ENCODE measurements around the gene RAB25.
"Not testable (repeated sequence)": the region's sequence is repeated elsewhere in the genome, so short reads cannot be mapped to it uniquely, and the experiment has no call there.

RAB25 gene

DNA sequence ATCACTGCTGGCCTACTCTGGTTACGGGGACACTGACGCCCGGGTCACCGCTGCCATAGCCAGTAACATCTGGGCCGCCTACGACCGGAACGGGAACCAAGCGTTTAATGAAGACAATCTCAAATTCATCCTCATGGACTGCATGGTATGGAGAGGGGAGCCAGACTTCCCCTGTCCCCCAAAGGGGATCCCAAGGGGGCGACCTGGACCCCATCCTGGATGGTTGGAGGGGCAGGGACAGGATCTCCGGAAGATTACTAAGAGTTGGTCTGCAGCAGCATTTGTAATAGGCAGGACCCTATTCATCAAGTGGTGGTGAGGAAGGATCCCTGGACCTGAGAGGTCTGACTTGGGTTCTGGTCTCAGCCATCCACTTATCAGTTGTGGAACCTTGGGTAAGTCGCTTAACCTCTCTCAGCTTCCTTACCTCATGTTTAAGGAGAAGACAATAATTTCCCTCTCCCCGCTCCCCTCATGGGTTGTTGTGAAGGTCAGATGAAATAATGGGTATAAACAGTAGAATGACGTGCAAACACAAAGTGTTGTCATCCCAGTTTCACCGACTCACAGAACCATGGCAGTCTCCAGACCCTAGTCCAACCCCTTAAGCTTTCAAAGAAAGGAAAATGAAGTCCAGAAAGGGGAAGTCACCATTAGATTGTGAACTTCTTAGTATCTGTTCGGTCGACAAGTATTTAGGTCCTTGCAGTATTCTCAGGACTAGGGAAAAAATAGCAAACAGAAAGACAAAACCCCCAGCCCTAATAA lies 5.5 kb upstream of the RAB25 start:
- no peak for DNase-seq

DNA sequence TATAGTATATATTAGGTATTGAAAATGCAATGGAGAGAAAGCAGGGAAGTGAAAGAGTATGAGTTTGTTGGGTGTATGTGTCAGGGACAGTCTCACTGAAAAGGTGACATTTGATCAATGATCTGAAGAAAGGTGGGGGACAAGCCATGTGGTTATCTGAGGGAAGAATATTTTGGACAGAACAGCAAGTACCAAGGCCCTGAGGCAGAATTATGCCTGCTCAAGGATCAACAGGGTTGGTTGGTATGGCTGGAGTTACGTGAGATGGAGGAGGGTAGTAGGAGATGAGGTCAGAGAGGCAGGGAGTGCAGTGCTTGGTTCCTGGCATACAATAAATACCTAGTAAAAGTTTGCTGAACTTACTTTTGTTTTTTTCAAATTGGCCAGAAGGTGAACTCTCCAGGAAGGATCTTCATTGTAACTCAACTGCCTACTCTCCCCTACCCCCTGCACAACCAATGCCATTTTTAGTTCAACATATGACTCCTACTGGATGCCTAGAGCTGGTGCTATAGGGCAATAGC lies 4.6 kb upstream of the RAB25 start:
- DNase-seq: no peak

DNA sequence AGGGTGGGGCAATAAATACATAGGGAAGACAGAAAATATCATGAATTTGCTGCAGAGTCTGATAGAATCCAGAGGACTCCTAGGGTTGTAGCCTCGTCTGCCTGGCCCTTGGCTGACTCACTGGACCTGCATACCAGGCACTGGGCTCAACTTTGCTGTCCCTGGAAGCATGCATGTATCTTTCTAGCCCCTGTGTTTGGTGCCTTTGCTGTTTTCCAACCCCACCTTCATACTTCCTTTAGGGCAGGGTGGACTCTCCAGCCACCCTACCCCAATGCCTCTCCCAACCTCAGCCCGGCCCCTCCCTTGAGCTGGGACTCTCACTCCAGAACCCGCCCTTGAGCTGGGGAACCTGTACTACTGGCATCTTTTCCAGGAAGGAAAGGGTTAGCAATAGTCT lies 1.2 kb downstream of the RAB25 start:
- DNase-seq: no peak

DNA sequence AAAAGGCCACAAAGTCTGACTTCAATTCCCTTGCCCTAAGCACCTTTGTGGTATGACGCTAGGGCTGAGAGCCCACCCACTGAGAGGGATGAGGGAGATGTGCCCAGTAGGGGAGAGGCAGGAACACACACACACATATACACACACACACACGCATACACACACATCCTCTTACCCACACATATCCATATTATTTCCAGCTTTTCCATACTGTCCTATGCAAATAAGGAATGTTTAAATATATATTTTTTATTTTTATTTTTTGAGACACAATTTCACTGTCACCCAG lies 3.0 kb downstream of the RAB25 start:
- no peak for DNase-seq

DNA sequence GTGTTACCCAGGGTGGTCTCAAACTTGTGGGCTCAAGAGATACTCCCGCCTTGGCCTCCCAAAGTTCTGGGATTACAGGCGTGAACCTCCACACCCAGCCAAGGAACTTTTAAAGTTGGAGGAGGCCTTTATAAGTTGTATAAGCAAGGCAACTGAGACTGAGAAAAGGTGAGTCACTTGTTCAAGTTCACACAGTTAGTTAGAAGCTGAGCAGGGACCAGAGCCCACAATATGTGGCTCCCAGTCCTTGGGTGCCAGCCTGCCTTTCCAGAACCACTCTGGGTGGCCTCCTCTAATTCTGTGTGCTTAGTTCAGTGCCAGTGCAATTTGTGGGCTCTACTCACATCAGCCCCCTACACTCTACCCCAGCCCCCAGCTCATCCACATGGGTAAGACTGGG lies 3.7 kb downstream of the RAB25 start:
- DNase-seq: no peak

DNA sequence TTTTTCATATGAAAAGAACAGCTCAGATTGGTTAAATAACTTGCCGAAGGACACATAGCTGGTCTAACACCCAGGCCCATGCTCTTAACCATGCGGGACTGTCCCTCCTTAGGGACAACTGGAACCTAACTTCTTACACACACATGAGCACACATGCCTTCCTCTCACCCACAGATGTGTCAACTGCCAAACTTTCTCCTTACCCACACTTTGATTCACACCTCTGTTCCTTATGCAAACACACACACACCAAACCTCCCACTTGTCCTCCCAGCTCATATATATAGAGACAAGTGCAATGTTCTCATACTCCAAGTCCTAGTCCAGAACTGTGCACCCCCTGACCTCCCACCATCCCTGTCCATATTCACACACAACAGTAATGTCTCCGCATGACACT lies 4.3 kb downstream of the RAB25 start:
- DNase-seq: no peak

DNA sequence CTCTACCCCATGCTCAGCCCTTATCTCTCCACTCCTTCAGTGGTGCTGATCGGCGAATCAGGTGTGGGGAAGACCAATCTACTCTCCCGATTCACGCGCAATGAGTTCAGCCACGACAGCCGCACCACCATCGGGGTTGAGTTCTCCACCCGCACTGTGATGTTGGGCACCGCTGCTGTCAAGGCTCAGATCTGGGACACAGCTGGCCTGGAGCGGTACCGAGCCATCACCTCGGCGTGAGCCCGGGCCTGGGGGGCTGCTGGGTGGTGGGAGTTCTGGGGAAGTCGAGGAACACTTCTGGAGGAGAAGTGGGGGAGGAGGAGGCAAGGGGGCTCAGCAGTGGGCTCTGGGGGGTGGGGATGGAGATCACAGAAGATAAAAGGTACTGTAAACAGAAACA lies 4.9 kb downstream of the RAB25 start:
- DNase-seq: no peak

DNA sequence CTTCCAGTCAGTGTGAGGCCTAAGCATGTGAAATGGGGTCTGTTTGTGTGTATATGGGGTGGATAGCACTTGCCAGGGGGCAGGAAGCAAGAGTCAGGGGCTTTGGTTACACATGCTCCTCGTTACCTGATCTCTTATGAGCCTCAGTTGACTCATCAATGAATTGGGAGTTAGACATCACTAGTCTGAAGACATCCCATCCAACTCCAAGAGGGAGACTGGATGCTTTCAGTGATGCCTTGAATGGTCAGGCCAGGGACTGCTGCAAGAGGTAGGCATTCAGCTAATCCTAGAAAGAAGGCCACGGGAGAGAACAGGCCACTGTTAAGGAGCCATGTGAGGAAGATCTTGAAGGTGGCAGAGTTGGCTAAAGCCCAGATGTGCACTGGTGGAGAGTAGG lies 6.3 kb downstream of the RAB25 start:
- DNase-seq: no peak

DNA sequence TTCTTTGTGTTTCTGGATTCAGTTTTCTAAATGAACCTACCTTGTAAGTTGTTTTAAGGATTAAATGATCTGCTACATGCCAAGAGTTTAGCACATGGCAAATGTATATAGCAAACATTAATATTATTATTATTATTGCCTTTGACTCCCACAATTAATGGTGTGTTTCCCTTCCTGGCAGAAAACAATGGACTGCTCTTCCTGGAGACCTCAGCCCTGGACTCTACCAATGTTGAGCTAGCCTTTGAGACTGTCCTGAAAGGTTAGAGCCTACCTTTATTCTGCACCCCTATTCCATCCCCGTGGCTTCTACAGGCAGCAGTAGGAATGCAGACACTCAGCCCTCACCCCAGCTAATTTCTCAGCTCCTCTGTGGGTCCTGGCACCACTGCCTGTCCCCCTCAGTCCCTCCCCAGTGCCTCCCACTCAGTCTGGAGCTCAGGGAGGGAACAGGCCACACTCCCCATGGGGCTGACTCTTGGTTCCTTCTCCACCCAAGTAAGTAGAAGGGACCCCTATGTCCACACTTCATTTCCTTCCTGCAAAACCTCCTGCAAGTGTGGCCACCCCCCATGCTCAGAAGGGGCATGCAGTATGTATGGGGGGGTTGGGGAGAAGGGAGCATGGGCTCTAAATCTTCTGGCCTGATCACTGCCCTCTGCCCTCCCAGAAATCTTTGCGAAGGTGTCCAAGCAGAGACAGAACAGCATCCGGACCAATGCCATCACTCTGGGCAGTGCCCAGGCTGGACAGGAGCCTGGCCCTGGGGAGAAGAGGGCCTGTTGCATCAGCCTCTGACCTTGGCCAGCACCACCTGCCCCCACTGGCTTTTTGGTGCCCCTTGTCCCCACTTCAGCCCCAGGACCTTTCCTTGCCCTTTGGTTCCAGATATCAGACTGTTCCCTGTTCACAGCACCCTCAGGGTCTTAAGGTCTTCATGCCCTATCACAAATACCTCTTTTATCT lies 8.8 kb downstream of the RAB25 start:
- DNase-seq: no peak

DNA sequence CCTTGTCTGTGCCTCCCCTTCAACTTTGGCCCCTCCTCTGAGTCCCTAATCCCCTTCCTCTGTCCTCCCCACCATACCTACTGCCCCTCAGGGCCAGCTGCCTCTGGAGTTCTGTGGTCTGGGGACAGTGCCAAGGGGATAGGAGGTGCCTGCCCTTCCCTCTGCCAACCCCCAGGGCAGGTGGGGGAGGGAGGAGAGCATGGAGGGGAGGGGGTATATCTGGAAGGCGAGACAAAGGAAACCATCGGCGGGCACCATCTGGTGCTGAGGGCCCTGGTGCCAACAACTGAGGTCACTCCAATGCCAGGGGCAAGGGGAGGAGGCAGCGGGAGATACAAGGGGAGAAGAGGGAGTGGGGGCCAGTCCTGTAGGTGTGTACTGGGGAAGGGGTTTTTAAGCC lies 9.6 kb downstream of the RAB25 start:
- peak; percentile 54 for DNase-seq

DNA sequence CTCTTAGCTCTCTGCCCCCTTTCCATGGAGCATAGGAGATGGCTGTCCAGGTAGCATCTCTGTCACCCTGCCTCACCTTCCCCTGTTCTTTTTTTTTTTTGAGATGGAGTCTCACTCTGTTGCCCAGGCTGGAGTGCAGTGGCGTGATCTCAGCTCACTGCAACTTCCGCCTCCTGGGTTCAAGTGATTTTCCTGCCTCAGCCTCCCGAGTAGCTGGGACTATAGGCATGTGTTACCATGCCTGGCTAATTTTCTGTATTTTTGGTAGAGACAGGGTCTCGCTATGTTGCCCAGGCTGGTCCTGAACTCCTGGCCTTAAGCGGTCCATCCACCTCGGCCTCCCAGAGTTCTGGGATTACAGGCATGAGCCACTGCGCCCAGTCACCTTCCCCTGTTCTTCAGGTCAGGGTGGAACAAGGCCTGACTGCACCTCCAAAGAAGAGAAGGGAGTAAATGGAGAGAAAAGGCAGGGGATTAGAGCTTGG lies 10.4 kb downstream of the RAB25 start:
- not testable (repeated sequence) for DNase-seq

DNA sequence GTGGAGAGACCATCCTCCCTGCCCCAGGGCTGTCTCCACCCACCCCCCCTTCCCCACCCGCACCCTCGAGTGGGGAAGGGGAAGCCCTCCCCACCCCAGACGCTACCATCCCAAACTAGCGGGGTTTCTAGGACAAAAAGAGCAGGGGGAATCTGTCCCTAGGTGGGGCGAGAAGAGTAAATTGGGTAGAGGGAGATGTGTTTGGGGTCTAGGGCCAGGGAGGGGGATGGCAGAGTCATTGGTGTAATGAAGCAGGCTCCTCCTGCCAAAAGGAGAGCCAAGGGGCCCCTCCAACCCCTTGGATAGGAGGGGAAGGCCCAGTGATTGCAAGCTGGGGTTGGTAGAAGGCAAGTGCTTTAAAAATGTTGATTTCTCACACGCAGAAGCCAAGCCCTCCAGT lies 11.3 kb downstream of the RAB25 start:
- no peak for DNase-seq

DNA sequence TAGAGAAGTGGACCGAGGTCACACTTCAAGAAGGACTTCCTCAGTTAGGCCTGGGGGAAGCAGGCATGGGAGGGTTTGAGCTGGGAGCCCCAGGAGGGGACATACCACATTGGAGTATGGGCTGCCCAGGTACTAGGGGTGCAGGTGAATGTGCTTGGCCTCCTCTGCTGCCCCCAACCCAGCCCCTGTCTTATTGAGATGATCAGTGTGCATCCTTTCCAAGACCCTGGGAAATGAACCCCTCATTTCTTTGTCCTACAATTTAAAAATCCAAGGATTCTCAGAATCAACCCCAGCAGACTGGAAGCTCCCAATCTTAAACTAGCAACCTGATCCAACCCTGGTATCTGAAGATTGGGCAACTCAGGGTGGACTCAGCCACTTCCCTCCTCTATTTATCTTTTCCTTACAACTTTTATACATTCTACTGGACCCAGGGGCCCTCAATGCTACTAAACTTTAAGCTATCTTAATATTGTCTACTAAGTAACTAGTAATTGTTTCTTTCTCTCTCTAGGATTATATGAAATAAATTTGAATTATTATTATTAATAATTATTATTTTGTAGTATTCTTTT lies 12.2 kb downstream of the RAB25 start:
- DNase-seq: no peak

DNA sequence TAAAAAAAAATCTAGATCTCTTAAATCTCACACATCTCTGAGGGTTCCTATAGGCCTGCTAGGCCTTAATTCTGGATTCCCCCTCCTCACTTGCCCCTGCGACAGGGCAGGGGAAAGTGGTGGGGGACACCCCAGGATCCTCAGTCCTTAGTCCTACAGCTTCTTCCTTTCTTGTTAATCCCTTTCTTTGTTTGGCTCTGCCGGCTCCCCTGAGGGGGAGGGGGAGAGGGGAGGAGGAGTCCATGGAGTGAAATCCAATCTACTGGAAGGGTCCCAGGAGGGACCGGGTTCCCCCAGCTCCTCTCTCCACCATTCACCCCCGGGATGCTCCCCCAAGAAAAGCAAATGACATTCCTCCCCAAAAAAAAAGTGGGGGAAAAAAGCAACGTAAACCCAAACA lies 12.8 kb downstream of the RAB25 start:
- peak; percentile 95 for DNase-seq

DNA sequence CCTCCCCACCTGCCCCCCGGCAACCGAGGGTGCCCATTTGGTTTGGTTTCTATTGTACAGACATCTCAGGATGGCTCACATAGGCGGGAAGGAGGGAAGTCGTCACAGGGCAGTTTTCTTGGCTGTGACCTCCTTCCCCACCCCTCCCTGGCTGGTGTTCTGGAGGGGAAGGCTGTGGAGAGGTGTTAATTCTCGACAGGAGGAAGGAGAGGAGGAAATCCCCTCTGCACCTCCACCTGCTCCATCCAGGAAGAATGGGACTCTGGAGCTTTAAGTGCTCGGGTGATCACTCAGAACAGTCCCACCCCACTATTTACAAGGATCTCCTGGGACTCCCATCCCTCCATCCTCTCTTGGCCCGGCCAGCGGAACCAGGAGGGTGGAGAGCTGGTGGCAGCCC lies 13.7 kb downstream of the RAB25 start:
- peak; percentile 71 for DNase-seq

DNA sequence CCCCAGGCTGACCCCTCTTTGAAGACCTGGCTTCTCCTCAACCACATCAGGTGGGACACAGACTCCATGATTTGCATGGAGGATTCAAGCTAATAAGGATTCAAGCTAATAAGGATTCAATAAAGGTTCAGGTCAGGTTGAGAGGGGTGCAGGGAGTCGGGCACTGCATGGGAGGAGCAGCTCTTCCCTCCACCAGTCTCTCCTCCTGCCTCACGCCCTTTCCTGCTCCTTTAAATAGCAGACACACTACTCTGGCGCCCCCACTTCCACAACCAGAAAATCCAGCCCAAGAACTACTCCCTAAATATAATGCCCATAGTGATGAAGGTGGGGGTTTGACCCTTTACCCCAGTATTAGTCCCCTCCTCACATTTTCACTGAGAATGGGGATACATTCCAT lies 14.2 kb downstream of the RAB25 start:
- DNase-seq: peak; percentile 57

DNA sequence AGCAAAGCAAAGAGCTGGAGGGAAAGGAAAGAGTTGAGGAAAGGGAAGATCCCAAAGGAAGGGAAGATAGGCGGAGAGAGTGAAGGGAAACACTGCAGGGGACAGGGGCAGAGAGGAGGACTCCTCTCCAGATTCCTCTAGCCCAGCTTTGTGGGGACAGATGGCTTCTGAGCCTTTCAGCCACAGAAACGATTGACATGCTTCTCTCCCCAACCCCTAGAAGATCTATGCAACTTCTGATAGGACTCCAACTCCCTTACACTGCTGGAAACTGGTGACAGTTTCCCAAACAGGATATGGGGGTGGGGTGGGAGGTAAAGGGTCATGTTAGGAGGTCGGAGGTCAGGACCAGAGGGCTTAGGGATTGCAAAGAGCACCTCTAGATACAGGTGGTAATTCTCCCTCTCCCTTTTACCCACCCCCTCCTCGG lies 14.8 kb downstream of the RAB25 start:
- DNase-seq: peak; percentile 71

DNA sequence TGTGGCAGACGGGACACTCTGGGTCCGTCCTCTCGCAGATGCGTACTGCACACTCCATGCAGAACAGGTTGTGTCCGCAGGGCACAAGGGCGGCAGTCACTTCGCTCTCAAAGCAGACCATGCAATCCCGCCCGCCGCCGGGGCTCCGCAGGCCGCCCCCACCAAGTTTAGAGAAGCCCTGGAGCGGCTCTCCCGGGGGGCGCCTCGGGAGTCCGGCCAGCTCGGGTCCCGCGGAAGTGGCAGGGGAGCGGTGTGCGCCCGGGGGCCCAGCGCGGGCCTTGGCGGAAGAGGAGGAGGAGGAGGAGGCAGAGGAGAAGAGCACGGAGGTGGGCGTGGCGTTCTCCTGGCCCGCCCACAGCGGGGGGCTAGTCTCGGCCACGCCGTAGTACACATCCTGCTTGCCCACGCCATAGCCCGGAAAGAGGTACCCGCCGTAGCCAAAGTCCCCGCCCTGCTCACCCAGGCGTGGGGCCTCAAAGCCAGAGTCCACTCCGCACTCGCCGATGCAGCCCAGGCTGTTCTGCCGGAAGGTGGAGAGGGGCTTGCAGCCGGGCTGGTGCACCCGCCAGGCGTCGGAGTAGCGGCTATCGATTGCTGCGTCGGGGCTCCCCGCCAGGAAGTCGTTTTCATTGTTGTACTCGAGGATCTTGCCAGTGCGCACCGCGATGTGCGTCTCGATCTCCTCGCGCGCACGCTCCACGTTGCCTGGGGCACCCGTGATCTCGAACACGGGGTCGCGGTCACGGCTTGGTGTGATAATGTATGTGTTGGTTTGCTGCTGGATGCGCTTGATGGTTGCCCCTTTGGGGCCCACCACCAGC lies 15.9 kb downstream of the RAB25 start:
- DNase-seq: no peak

DNA sequence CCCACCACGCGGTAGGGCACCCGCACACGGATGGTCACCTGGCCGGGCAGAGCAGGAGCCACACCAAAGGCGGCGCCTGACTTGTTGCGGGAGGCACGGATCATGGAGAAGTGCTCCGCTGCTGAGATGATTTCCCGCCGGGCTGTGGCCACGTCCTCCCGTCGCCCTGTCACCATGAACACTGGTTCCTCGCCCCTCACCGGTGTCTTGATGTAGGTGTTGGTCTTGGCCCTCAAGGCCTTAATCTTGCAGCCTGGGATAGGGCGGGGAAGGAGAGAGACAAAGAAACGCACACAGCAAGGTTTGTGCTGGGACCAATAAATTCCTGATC lies 16.4 kb downstream of the RAB25 start:
- no peak for DNase-seq

DNA sequence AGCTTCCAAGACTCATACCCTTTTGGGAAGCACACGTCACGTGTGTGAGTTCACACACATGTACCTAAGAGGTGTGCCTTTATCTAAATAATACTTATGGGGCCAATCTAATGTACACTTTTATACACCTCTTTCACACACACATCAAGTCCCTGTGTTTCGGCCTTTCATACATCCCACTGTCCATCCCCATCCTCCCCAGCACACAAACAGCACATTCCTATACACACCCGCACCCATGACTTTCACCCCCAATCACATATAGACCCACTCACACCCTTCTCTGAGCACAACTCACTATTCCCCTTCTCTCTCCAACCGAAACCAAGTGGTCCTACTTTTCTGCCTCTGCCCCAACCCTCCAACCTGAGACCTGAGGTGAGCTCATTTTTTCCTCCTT lies 17.8 kb downstream of the RAB25 start:
- no peak for DNase-seq

DNA sequence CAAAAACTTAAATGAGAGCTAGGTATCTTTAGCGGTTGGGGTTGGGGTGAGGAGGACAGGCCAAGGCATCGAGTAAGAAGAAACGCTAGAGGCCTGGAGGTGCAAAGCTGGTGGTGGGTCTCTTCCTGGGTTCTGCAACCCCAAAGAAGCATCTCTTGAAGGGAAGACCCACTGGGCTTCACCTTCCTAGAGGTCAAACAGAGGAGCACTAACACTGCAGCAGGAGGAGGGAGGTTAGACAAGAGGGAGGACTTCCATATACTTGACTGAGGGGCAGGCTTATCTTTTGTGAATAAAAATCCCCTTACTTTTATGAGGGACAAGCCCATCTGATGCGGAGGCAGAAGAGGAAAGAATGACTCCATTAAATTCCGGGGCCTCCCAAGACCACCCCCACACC lies 18.8 kb downstream of the RAB25 start:
- DNase-seq: no peak

DNA sequence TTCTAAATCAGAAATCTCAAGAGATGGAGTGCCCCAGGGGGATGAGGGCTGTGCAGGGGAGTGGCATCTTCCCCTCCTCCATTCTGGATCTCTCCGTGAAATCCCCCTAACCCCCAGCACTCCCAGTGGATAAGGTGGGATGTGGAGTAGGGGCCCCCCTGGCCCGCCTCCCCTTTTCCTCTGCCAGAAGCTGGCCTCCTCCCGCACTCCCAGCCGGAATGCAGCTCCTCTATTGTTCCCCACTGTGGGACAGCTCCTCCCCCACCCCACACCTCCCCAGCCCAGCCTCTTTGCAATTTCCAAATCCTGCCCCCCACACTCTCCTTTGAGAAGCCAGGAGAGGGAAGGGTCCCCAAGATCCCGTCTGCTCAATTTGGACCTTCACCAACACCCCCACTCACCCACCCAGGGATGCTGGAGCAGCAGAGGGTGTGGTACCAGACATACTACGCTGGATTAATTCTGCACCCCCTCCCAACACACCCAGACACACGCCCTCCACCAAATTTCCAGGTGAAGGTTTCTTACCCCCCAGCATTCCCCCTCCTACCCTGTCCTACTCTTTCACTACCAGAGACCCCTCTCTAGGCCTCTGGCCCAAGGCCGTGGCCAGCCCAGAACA lies 19.4 kb downstream of the RAB25 start:
- DNase-seq: no peak

DNA sequence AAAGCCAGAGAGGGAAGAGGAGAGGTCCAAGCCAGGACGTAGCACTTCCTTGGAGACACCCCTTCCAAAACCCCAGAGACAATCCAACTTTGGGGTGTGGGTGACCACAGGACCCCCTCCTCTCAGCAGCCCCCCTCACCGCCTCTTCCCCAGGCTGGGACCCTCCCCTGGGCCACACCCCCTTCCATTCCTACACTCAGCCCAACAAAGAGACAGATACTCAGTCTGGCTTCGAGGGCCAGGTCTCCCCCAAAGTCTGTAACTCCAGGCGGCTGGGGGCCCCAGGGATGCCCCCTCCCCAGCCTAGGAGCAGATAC lies 19.9 kb downstream of the RAB25 start:
- no peak for DNase-seq
